Measurements from ENCODE around the gene CHN2.
A peak's percentile ranks its signal among the peaks of the same experiment; 100 is the strongest.

CHN2 gene

GRCh38 chr7:29287366-29287765 is 92.8 kb downstream of the CHN2 start:
- DNase-seq, result no peak

DNA sequence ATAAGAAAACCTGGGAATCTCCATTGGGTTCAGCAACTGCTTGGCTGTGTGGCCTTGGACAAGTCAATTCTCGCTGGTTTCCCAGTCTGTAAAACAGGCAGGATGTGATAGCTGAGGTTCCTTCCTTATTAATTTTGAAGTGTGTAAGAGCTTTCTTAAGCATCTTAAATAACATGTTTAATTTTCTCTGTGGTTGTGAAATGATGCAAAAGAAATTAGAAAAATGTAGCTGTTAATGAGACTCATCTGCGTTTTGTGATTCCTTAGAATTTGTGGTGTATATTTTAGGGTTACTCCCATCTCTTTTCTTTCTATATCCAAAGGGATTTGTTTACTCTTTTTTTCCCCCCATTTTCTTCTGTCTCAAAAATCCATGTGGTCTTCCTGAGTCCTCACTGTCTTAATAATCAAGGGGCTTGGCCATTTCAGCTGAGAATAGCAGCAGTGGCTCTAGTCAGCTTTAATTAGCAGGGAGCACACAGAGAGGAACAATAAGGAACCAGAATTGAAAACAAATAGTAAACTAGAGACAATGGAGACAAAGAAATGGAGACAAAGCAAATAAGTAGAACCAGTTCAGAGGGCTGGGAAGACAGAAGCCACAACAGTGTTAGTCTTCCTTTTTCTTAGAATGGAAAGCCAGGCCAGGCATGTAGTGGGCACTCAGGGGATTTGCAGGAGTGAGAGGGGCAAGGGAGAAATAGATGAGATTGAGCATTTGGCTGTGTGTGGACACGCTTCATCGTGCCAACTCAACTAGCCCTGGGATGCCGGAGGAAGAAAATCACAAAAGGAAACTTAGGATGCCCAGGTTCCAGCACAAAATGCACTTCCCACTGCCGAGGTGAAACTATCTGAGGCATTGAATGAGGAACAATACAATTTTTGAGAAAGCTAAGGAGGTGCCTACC is 93.9 kb downstream of the CHN2 start:
- no peak for DNase-seq

DNA sequence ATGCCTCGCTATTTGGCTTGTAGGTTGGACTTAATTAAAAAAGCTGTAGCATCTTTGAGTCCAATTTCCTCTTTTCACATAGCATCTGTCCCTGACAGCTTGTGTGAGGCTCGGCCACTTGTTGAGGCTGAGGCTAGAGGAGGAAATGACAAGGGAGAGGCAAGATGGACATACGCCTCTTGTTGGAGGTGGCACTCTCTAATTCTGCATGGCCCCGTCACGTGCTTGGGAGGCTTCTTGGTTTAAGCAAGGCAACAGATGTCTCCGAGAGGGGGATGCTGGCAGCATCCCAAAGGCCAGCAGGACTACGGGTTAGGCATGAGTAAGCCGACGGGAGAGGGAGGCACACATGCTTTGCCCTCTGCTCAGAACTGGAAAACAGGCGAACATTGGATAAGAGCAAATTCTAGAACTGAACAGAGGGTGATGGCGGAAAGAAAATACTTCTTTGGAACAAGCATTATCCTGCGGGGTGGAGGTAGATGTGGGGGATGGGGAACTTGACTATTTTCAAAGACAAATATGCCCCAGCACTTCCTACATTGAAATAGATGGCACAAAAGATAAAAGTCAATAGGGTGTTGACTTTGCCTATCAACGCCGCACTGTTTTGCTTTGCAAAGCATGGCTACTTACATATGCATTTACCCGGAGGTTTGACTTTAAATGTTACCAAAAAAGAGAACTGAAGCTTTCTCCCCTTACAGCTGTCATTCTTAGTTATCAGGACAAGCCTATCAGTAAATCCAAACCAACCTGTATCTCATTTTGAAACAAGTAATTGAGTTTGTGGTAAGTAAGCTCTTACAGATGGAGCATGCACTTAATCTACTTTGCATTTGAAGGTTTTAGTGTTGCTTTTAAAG is 94.8 kb downstream of the CHN2 start:
- DNase-seq, result no peak

- DNase-seq, result no peak
Observed at GRCh38 chr7:29290829-29291228, 96.3 kb downstream of the CHN2 start.

GRCh38 chr7:29291723-29292618 is 97.4 kb downstream of the CHN2 start:
- DNase-seq, result no peak

- DNase-seq, result no peak
Observed at GRCh38 chr7:29292886-29293658, 98.5 kb downstream of the CHN2 start.

DNA sequence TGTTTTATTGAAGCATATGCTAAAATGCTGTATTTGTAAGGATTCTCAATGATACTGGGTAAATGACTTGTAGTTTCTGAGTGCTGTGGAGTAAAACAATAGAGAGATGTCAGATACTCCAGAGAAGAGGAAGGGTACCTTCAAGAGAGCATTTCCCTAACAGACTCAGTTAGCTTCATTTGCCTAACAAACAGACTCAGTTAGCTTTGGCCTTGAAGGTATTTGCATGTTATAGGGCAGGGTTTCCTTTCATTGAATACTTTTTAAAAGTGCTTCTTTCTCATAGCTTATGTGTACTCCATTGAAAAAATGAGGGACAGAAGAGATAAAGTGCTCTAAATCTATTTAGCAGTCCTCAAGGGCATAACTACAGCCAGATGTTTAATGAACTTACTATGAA is 101.8 kb downstream of the CHN2 start:
- DNase-seq, result no peak

DNA sequence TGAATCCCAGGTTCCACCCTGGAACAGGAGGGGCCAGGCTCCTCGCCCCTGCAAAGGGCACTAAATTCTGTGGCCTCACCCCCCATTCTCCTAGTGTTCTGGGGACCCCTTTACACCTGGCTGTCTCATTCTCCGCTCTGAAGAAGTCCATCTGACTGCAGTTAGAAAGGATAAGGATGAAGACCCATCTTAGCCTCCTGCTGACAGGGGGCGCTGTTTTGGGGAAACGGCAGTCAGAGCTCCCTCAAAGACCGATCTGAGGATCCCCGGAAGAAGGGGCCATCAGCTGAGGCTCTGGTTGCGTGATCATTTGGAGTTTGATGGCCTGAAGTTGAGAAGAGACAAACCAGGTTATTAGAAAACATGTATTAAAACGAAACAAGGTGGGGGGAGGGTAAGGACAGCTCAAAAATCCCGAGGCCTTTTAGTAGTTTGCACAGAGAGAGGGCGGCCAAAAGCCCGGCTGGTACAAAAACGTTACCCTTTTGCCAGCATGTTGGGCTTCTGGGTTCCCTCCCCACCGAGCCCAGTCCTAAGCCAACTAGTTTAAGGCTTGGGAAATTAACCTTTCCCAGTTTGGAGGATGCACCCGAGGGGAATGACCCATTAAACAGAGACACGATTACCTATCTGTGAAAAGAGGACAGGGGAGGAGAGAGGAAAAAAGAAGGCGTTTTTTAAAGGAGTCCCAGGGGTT is 102.8 kb downstream of the CHN2 start:
- DNase-seq, result no peak

DNA sequence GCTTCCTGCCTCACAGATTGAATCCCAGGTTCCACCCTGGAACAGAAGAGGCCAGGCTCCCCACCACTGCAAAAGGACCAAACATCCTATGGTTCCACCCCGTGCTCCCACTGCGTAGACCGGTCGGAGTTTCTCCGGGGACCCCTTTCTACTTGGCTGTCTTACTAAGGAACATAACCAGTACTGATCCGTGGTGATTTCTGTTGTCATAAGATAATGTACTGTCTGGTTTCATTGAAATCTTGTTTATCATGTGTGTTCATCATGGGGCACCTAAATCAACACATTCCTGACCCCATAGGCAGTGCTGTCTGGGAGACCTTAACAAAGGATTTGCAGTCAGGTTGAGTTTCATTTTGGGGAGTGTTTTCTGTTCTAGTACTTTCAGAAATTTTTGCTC is 104.5 kb downstream of the CHN2 start:
- DNase-seq, result no peak

DNA sequence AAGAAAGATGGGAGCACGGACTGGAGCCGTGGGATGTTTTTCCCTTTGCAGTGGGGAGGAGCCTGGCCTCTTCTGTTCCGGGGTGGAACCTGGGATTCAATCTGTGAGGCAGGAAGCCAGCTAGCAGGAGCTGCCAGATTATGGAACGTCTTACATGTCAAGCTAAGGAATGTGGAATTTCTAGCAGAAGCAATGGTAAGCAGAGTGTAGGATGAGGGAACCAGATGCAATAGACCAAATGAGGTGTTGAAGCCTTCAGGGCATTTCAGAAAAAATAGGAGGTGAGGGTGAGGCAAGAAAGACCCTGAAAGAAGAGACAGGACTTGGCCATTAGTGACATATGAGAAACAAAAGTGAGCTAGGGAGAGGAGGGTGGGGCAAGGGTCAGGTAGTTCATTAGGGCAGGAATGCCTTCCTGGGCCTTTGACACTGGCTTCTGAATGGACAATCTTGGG is 105.5 kb downstream of the CHN2 start:
- DNase-seq, result no peak

- no peak for DNase-seq
Observed at GRCh38 chr7:29300649-29301048, 106.1 kb downstream of the CHN2 start.

DNA sequence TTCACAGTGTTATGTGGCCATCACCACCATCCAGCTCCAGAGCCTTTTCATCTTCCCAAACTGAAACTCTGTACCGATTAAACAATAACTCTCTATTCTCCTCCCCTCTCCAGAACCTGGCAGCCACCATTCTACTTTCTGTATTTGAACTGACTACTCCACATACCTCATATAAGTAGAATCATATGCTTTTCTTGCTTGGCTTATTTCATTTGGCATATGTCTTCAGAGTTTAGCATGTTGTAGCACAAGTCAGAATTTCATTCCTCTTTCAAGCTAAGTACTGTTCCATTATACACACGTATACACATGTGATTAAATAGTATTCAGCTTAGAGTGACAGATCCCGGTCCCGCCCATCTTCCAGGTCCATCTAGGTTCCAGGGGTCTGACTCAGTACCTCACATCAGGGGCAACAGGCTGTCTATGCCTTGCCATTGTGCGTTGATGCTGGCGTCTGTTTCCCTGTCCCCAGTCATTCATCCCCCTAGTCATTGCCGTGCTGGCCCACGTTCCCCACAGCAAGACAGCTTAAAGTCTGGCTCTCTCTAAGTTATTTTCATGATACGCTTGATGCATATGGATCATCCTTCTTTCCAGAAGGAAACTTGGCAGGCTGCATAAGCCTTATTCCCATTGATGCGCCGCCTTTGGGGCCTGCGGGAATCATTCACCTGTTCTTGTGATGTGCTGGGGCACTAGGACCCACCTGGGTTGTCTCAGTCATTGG is 108.3 kb downstream of the CHN2 start:
- DNase-seq, result no peak

DNA sequence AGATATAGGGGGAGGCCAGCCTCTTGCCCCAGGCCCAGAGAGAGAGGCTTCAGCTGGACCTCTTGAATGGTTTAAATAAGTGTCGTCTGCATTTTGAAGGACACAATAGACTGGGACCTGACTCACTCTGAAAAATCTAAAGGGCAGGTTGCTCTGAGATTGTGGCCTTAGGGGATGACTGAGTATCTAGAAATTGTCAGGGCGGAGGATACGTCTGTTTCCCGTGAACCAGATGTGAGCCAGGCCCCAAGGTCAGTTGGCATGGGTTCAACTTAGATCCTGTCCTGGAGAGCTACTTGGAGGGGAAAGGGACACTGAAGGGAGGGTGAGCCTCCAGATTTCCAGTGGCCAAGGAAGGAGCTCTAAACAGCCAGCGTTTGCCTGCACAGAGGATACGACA is 110.2 kb downstream of the CHN2 start:
- DNase-seq, result no peak

GRCh38 chr7:29306319-29306991 is 111.9 kb downstream of the CHN2 start:
- no peak for DNase-seq

DNA sequence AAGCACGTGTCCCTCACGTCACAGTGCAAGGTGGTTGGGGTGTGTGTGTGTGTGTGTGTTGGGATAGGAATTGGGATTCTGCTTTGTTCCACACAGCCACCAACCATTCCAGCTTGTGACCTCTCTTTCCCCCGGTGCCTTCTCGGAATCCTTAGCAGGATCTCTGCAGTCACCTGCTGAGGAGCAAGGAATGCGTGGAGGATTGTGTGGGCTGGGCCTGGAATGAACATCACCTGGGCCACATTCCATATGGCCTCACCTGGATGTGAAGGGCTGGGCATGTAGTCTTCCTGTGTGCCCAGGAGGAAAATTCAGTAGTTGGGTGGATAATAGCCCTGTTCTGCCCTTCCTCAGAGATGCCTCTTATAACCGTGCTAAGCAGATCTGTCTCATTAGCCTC is 113.8 kb downstream of the CHN2 start:
- no peak for DNase-seq

GRCh38 chr7:29309041-29309854 is 114.7 kb downstream of the CHN2 start:
- DNase-seq, result peak; percentile 4

DNA sequence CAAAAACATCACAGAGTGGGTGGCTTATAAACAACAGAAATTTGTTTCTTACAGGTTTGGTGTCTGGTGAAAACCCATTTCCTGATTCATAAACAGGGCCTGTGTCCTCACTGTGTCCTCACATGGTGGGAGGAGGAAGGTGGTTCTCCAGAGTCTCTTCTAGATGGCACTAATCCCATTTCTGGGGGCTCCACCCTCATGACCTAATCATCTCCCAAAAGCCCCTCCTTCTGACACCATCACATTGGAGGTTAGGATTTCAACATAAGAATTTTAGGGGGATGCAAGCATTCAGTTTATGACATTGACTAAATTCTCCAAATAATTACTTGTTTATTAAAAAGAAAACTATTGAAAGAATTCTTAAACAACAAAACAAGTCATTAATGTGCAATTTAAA is 116.0 kb downstream of the CHN2 start:
- DNase-seq, result no peak

DNA sequence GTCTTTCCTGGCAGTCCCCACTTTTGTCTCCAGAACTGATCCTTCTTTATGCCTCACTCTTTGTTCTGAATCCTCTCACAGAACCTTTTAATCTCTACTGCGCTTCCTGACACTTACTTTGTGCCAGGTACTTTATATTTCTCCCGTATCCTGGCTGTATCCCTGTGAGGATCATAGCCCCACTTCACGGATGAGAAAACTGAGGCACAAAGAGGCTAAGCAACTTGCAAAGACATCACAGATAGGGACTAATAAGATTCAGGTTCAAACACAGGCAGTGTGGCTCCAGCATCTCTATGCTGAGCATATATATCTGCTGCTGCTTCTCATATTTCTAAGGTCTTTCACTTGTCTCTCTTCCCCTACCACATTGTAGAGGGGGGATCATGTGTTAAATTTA is 116.7 kb downstream of the CHN2 start:
- no peak for DNase-seq

- no peak for DNase-seq
Observed at GRCh38 chr7:29314148-29314547, 119.6 kb downstream of the CHN2 start.
